T-helper 1 cell (primary cell): ENCODE data around the gene C19orf25.
"Not testable (repeated sequence)": the region's sequence is repeated elsewhere in the genome, so short reads cannot be mapped to it uniquely, and the experiment has no call there.

Source experiments
- DNase-seq, 5 donors: peaks; one replicate each; pipeline ENCODE4 v3.0.0-alpha.2; 2012 to 2020

The C19orf25 gene

DNA sequence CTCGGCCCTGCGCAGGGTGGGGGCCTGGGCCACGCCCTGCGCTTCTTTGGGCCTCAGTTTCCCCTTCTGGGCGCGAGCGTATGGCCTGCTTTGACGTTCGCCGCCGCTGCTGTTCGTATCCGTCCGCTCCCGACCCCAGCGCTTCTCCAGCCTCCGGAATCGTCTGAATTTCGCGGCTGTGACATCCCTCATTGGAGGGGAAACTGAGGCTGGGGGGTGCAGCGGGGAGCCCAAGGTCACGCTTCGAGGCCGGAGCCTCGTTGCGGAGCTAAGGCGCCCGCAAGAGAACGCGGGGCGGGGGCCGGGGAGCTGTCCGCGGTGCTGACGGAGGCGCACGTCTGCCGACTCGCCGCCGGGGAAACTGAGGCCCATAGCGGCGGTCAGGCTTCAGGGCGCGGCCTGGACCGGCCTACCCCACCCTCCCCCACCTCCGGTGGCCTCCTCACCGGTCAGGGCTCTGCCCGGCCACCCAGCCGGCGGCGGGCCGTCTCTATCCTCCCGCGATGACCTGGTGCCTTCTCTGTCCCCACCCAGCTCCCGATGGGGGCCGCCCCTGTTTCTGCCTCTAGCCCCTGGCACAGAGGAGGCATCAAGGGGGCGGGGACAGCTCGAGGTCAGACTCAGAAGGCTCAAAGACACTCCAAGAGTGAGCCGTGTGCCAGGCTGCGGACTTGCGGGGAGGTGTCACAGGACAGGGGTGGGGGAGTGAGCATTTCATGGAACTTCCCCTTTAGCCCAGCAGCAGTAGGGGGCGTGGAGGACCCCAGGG is 32.1 kb downstream of the C19orf25 start:
- no peak for DNase-seq

DNA sequence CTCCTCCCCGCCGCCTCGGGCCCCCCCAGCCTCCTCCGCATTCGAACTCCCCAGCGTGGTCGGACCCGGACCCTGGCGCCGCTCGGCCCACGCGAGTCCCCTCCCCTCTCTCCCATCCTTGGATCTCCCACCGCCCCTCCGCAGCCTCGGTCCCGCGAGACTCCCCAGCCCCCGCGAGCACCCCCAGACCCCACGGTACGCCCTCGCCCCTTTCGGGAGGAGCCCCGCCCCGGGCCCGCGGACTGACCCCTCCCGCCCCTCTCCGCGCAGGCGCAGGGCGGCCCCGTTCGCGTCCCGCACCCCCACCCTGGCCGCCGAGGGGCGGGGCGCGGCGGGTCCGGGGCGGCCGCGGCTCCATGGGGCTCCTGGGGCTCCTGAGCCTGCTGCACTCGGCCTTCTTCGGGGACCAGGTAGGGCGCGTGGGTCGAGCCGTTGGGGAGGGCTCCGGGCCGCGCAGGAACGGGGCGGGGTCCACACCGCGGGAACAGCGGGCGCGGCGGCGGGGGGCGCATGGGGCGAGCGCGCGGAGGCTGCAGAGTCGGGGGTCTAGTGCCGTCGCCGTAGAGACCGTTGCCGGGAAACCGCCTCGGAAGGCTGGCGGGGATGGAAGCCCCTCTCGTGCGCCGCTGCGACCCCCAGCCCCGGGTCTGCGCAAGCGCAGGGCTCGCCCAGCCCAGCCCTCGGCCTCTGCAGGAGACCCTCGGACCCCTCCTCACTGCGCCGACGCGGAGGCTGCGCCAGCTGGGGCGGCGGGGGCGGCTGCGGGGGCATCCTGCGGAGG is 32.9 kb downstream of the C19orf25 start:
- DNase-seq, result no peak

DNA sequence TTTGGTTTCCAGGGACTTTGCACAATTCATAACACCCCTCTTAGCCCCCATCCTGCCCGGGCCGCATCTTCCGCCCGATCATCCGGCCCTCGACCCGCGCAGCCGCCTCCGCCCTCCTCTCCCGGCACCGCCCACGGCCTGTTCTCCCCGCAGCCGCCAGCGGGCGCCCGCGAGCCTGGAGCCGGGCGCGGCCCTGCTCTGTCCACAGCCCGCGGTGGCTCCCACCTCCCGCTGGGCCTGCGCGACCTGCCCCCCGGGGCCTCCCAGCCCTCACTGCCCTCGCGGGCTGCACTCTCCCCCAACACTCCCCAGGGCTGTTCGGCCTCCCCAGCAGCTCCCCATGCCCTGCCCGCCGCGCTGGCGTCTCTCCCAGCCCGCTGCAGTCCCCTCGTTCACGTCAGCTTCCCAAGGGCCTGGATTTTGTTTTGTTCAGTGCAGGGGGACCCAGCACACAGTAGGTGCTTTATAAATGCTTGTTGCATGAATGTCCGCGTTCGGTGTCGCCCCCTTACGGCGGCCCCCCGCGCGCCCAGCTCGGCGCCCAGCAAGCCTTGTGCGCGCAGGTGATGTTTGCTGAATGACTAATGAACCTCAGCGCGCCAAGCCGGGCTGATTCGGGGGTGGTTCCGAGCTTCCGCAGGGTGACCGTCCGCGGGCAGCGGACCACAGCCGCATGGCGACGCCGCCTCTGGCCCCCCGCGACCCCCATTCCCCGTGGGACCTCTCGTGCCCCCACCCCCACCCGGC is 33.7 kb downstream of the C19orf25 start:
- DNase-seq, result peak; percentile 52 to 75 (median 63)

DNA sequence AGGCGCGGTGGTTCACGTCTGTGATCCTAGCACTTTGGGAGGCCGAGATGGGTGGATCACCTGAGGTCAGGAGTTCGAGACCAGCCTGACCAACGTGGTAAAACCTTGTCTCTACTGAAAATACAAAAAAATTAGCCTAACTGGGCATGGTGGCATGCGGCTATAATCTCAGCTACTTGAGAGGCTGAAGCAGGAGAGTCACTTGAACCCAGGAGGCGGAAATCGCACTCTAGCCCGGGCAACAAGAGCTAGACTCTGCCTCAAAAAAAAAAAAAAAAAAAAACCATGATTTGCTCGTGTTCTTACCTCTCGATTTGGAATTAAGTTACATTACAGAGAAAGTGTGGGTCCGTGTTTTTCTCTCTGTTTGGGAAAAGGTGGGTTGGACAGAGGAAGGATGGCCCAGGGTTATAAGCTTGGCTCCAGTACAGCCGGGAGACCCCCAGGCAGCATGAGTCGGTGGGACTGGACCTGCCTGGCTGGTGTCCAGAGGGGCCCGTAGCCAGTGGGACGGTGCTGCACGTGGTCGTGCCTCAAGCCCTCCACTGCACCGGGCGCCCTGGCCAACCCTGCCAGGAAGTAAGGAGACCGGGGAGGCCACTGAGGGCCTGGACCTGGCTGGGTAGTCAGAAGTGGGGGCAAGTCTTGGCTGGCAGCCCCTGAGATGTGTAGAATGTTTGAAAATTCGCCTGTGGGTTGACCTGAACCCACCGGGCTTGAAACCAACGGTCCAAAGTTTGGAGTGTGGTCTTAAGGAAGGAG is 37.2 kb downstream of the C19orf25 start:
- no peak for DNase-seq

DNA sequence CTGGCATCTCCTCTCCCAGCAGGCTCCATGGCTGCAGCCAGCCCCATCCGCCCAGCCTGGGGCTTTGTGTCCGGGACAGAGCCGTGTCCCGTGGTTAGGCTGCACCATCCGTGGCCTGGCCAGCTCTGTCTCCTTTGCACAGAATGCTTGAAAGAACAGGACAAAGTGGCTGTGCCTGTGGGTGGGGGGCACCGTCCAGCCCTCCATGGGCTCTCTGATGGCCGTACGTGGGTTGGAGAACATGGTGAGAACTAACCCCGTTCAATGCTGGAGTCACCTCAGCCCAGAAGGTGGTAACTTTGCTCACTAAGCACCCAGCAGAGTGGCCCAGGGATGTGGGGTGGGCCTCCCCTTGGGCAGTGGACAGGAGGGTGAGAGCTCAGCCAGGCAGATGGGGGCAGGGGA is 38.0 kb downstream of the C19orf25 start:
- no peak for DNase-seq

DNA sequence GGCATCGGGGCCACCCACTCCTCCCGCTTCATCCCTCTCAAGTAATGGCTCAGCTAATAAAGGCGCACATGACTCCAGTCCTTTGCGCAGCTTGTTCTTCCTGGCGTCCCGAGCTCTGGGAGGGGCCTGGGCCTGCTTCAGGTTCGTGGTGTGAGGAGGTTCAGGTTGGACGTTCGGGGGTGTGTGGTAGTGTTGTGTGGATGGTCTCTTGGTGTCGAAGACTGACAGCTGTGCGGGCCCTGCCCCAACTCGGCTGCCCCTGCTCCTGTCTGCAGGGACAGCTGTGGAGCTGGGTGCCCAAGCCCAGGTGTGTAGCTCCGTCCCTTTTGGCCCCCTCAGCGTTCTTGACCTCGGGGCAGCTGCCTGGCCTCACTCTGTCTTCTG is 38.6 kb downstream of the C19orf25 start:
- DNase-seq, result no peak

DNA sequence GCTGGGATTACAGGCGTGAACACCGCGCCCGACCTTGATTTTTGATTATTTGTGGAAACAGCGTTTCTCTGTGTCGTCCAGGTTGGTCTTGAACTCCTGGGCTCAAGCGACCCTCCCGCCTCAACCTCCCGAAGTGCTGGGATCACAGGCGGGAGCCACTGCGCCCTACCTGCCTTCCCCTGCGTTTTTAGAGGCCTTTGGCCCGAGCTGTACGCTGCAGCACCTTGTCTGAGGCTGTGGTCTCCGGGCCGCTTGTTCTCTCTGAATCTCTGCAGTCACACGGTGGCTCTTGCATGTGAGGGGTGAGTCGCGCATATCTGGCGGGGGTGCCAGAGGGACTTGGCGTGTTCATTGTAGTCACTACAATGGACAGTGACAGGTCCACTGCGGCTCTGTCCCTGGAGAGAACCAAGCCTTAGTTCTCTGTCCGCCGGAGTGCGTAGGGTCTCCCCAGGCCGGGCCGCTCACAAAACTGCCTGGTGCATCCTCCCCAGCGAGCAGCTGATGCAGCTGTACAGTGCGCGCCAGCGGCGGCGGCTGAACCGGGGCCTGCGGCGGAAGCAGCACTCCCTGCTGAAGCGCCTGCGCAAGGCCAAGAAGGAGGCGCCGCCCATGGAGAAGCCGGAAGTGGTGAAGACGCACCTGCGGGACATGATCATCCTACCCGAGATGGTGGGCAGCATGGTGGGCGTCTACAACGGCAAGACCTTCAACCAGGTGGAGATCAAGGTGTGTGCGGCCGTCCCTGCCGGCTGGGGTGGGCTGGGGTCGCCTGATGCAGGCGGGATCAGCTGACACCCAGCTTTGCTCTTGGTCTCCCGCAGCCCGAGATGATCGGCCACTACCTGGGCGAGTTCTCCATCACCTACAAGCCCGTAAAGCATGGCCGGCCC is 39.2 kb downstream of the C19orf25 start:
- DNase-seq, result not testable (repeated sequence)

DNA sequence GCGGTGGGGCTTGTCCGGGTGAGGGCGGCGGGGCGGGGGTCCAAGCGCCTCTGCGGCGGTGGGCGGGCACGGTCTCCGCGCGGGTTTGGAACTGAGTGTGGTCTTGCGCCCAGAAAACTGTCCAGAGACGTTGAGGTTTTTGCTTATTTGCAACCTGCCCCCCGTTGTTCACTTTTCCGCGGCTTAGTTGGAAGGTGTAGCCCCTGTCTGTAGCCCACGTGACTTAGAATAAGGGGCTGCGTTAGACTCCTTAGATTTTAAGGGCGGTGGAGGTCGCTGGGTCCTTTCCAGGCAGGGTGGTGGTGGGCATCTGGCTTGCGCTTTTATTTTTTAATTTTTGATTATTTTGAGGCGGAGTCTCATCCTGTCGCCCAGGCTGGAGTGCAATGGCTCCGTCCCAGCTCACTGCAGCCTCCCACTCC is 40.1 kb downstream of the C19orf25 start:
- DNase-seq, result no peak

DNA sequence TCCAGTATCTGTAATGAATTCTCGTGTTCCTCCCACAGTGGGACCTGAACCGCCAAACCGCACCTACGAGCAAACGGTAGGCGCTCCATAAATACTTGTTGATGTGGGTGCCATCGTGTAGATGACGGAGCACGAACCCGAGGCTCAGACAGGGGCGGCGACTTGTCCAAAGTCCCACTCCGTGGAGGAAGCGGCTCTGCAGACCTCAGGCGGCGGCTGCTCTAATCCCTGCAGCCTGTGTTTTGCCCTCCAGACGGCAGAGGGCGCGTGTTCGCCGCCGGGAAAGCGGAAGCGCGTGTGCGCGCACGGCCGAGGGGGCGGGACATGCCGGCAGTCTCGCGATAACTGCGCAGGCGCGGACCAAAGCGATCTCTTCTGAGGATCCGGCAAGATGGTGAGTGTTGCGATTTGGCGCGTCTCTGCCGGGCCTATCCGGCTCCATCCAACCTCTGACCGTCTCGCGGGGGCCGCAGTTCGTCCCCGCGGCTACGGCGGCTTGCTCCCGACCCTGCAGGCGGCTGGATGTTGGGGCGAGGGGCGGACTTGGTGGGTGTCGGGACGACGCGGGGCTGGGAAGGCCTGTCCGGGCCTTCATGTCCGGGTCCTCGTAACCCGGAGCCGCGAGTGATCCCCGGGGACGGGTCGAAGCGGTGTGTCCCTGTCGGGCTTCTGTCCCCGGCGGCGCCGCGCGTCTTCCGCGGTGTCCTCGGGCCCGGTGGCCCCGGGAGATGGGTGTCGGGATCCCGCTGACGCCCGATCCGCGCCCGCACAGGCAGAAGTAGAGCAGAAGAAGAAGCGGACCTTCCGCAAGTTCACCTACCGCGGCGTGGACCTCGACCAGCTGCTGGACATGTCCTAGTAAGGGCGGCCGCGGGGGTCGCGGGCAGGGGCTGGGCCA is 40.7 kb downstream of the C19orf25 start, which contains the start of gene RPS15:
RPS15 (plus strand) TSS at position 362 of the 898 bp plus-strand sequence; CDS start at position 392, 30 bp downstream.
- peak; percentile 93 to 97 (median 94) for DNase-seq

DNA sequence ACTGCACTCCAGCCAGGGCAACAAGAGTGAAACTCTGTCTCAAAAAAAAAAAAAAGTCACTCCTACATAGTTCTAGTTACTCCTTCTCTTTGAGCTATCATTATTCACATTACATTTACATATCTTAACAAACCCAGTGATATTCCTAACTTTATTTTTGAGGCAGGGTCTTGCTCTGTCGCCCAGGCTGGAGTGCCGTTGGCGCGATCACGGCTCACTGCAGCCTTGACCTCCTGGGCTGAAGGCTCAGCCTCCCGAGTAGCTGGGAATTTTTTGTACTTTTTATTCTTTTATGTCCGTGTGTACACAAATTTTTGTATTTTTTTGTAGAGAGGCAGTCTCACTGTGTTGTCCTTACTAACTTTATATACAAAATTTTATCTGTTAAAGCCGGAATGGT is 41.4 kb downstream of the C19orf25 start:
- no peak for DNase-seq

DNA sequence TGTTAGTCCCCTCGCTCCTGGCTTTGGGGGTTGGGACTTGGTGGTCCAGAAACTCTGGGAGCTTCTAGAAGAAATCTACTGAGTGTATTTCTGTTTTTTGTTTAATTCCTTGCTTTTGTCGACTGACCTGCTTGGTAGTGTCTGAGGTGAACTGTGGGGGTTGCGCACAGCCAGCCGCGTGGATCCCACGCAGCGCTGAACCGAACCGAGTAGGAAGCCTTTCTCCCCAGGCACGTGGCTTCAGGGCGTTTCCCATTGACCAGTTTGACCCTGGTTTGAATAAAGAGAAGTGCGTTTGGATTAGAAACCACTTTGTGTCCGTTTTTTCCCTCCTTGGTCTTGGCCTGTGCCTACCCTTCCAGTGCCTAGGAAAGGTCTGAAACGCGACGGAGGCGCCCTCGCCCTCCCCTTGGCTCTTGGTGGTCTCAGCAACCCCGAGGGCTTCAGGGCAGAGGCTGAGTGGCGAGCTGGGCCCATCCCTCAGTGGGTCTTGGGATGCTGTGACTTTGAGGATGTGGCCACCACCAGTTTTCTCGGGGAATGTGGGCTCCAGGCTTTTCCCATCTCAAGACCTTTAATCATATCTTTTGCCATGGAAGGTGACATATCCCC is 43.5 kb downstream of the C19orf25 start:
- DNase-seq, result no peak

DNA sequence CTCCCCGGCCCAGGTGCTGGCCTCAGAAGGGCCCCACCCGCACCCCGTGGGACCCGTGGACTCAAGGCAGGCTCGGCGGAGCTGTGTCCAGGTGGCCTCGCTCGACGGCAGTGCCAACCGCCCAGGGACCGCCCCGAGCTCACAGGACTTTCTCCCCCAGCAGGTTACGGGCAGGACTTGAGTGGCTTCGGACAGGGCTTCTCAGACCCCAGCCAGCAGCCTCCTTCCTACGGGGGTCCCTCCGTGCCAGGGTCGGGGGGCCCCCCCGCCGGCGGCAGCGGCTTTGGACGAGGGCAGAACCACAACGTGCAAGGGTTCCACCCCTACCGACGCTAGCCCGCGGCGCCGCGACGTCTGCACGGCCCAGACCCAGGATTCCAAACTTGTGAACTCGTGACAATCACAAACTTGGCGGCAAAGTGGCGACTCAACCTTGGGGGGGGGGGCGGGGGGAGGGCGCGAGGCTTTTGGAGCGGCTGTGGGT is 44.4 kb downstream of the C19orf25 start:
- DNase-seq, result no peak

DNA sequence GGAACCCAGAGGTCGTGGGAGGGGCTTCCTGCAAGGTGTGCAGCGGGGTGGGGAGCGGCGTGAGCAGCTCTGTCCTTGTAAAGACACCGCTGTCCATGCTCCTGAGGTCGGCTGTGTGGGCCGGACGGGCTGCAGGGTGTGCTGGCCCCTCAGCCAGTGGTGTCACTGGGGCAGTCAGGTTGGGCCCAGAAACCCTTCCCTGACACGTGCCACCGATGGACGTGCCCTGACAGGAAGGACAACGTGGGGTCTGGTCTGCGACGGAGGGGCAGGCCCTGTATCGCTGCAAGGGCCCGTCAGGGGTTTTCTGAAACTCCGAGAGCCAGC is 45.0 kb downstream of the C19orf25 start:
- DNase-seq, result no peak

DNA sequence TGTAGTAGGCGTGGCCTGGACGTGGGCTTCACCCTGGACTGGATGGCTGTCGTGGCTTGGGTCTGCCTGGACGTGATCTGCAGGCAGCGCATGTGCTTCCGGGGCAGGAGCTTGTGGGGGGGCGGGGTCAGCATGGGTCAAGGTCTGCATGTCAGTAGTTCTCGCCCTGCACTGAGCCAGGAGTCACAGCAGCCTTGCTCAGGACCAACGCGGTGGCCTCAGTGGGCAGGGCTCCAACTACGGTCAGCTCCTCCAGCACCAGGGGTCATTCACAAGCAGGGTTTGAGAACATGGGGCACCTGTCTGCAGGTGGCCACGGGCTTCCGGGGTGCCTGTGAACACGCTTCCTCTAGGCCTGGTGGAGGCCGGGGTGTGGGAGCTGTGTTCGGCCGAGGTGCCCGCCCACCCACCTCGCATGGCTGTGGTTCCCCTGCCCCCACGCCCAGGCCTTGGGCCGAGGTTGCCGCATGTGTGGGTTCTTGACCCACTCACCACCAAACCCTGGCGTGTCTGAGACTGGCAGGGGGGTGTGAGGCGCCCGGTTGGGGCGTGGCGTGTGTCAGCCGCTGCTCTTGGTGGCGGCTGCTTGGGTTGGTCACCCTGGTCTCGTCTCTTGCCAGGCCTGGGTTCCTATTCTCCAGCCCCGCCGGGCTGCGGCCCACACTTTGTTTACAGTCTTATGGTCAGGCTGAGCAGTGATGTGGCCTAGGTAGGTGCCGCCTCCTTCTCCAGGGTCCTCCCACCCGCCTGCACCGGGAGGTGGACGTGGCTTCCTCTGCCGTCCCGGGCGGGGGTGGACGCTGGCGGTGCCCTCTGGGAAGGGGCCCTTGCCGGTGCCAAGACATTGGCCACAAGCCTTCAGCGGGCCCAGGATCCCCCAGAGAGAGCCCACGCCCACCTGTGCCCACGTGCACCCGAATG is 45.6 kb downstream of the C19orf25 start:
- DNase-seq, result no peak

DNA sequence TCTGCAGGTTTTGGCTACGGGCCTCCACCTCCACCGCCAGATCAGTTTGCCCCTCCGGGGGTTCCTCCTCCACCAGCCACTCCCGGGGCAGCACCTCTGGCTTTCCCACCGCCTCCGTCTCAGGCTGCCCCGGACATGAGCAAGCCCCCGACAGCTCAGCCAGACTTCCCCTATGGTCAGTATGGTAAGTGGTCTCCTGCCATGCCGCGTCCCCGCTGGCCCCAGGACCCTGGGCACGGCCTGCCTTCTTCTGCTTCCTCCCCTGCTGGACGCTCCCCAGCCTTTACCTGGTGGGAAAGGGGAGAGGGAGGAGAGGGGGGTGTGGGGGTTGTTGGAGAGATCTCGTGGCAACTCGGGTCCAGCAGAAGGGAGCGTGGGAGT is 46.5 kb downstream of the C19orf25 start:
- no peak for DNase-seq

DNA sequence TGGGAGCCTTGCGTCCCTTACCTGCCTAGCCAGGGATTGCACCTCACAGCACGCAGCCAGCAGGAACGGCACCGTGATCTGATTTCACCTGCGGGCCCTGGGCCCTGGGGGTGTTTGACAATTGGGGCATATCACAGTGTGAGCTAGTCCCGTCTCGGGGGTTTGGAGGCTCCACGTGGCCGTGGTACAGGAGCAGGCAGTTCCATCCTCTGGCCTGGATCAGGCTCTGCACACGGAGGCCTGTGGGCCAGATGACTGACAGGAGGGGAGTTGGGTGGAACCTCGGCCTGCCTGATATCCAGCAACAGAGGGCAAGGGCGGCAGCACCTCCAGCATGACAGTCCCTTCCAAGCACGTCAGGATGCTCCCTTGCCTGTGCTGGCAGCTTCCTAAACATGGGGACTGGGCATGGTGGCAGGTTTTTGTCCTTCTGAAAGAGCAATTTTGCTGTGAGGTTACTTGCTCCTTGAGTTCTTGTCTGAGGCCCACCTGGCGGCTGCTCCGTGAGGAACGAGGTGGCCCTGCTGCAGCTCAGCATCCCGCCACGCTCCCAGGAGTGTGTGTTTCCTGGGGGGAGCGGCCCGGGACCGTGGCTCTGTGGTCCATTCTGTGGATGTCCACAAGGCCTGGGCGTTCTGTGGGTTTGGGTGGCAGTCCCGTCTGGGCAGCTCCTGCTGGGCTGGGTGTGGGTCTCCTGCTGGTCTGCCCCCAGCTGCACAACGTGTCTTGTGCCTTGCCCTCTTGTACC is 47.1 kb downstream of the C19orf25 start:
- DNase-seq, result no peak

DNA sequence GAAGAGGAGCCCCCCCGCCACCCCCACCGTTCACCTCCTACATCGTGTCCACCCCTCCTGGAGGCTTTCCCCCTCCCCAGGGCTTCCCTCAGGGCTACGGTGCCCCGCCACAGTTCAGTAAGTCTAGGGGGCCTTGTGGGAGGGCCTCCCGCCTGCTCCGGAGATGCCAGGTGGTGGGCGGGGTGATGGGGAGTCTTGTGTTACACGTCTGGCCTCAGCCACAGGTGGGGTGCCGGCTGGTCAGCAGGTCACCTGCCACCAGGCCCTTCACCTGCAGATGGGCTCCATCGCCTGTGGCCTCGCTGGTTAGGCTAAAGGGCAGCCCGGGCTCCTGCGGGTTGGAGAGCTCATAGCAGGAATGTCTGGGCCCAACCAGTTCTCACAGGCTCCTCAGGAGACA is 48.8 kb downstream of the C19orf25 start:
- DNase-seq, result no peak

DNA sequence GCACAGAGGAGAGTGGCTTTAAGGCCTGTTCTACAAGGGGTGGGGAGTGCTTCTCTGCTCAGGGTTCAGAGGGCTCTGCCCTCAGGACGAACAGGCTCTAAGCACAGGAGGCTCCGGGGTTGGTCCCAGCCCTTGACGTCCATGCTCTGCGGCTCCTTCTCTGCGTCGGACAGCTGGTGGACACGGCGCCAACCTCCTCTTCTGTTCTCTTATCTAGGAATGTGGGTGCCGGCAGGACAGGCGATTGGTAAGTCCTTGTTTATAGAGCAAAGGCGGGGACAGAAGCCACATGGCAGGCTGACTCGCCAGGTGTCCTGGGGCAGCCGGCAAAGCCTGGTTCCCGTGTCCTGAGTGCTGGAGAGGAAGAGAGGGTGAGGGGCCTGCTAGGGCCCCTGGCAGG is 49.3 kb downstream of the C19orf25 start:
- DNase-seq, result no peak
